IMR-90 (cell line): ENCODE measurements around the gene STK32A. TPM values are rescaled to one million over a fixed set of nuclear protein-coding genes. Genes with fewer than 3 reads are reported as not detected.
A peak's percentile ranks its signal among the peaks of the same experiment; 100 is the strongest.

Source experiments
- ATAC-seq: fragments of 200-7000 bp; cut with Tn5 transposase; 2 replicates; pipeline ENCODE4 v1.9.1; 2020; ENCODE audit warnings: low read depth, mild to moderate bottlenecking, moderate library complexity
- BruUV-seq: library from RNA; stranded (reverse); fragments of 400-500 nt; replicated peaks from 2 replicates; lab custom pipeline; 2021; lab: Mats Ljungman, UMichigan
- CTCF ChIA-PET: fragments of 300-600 bp; formaldehyde crosslinking; extraction: SDS; loops from one replicate; lab custom pipeline; 2021; ENCODE audit warnings: antibody characterized with exemption; lab: Yijun Ruan, JAX
- POLR2A ChIA-PET: fragments of 300-600 bp; sonication (Branson Sonifier 250); formaldehyde crosslinking; loops from one replicate; lab custom pipeline; 2022; ENCODE audit warnings: antibody characterized with exemption; ENCODE audit not compliant: unreplicated experiment; lab: Charles Lee
- DNase-seq: peaks from one replicate; pipeline ENCODE4 v3.0.0; 2013
- H2AFZ ChIP-seq: replicated peaks from 2 replicates; pipeline ENCODE3; 2013; ENCODE audit warnings: low read length, mild to moderate bottlenecking; ENCODE audit not compliant: poor library complexity
- H2AK5ac ChIP-seq: 2 replicates; pipeline ENCODE4 v1.6.1; 2013; ENCODE audit warnings: low read depth, low read length, inconsistent platforms
- H2AK9ac ChIP-seq: replicated peaks from 2 replicates; pipeline ENCODE3; 2013; ENCODE audit warnings: mild to moderate bottlenecking, low read depth, low read length, moderate library complexity; ENCODE audit not compliant: poor library complexity
- H2BK120ac ChIP-seq: 2 replicates; pipeline ENCODE4 v1.6.1; 2013; ENCODE audit warnings: low read depth, low read length, inconsistent platforms
- H2BK15ac ChIP-seq: 3 replicates; pipeline ENCODE4 v1.6.1; 2013; ENCODE audit warnings: low read depth, low read length, inconsistent platforms
- H2BK20ac ChIP-seq: 2 replicates; pipeline ENCODE4 v1.6.1; 2013; ENCODE audit warnings: low read depth, mild to moderate bottlenecking, inconsistent platforms, low read length, moderate library complexity
- H2BK5ac ChIP-seq: 2 replicates; pipeline ENCODE4 v1.6.1; 2013; ENCODE audit warnings: mild to moderate bottlenecking, low read depth, low read length, inconsistent platforms; ENCODE audit not compliant: poor library complexity, severe bottlenecking
- H3K14ac ChIP-seq: replicated peaks from 2 replicates; pipeline ENCODE4 v1.6.1; 2013; ENCODE audit warnings: low read depth, low read length, inconsistent platforms
- H3K18ac ChIP-seq: 2 replicates; pipeline ENCODE4 v1.6.1; 2013; ENCODE audit warnings: low read depth, low read length, control low read depth
- H3K23ac ChIP-seq: 2 replicates; pipeline ENCODE4 v1.6.1; 2013; ENCODE audit warnings: low read depth, low read length, inconsistent platforms
- H3K27ac ChIP-seq: 2 replicates; pipeline ENCODE4 v1.5.1; 2013; ENCODE audit warnings: mild to moderate bottlenecking, control low read depth, low read length; ENCODE audit not compliant: insufficient read depth
- H3K27me3 ChIP-seq: 2 replicates; pipeline ENCODE4 v1.6.1; 2013; ENCODE audit warnings: low read length; ENCODE audit not compliant: control insufficient read depth, insufficient read depth
- H3K36me3 ChIP-seq: 2 replicates; pipeline ENCODE4 v1.6.1; 2013; ENCODE audit warnings: low read length, mixed read lengths; ENCODE audit not compliant: control insufficient read depth, insufficient read depth
- H3K4ac ChIP-seq: 2 replicates; pipeline ENCODE4 v1.6.1; 2013; ENCODE audit warnings: low read depth, low read length, inconsistent platforms
- H3K4me1 ChIP-seq: 2 replicates; pipeline ENCODE4 v1.6.1; 2013; ENCODE audit warnings: low read length, mixed read lengths; ENCODE audit not compliant: control insufficient read depth, insufficient read depth
- H3K4me2 ChIP-seq: 2 replicates; pipeline ENCODE4 v1.6.1; 2013; ENCODE audit warnings: low read depth, mild to moderate bottlenecking, control low read depth, low read length, moderate library complexity
- H3K4me3 ChIP-seq: 2 replicates; pipeline ENCODE4 v1.5.1; 2013; ENCODE audit warnings: low read depth, mild to moderate bottlenecking, control low read depth, low read length, moderate library complexity; ENCODE audit not compliant: insufficient read depth
- H3K56ac ChIP-seq: 2 replicates; pipeline ENCODE4 v1.6.1; 2013; ENCODE audit warnings: low read length, inconsistent platforms; ENCODE audit not compliant: insufficient read depth; ENCODE audit errors: extremely low read depth
- H3K79me1 ChIP-seq, 2 experiments: 2 replicates each; pipeline ENCODE4 v1.6.1; 2013; ENCODE audit warnings: low read length in 2 of 2, inconsistent platforms in 1 of 2, low read depth in 1 of 2
- H3K9ac ChIP-seq: 2 replicates; pipeline ENCODE4 v1.6.1; 2013; ENCODE audit warnings: low read depth, low read length, control low read depth
- H3K9me1 ChIP-seq: 2 replicates; pipeline ENCODE4 v1.6.1; 2013; ENCODE audit warnings: low read length, inconsistent platforms; ENCODE audit not compliant: insufficient read depth
- H3K9me3 ChIP-seq: 2 replicates; pipeline ENCODE4 v1.6.1; 2013; ENCODE audit warnings: low read length; ENCODE audit not compliant: control insufficient read depth, insufficient read depth
- H4K20me1 ChIP-seq: 2 replicates; pipeline ENCODE4 v1.6.1; 2013; ENCODE audit warnings: low read length, inconsistent platforms; ENCODE audit not compliant: insufficient read depth
- H4K5ac ChIP-seq: 2 replicates; pipeline ENCODE4 v1.6.1; 2013; ENCODE audit warnings: mild to moderate bottlenecking, low read depth, low read length, control low read depth
- H4K8ac ChIP-seq, 2 experiments: 2 replicates each; pipeline ENCODE4 v1.6.1; 2013; ENCODE audit warnings: low read depth in 2 of 2, low read length in 2 of 2, control low read depth in 1 of 2, inconsistent platforms in 1 of 2
- H4K91ac ChIP-seq: 2 replicates; pipeline ENCODE4 v1.6.1; 2013; ENCODE audit warnings: low read depth, low read length, inconsistent platforms; ENCODE audit not compliant: insufficient read depth
- CHD1 ChIP-seq: IDR thresholded peaks from 2 replicates; pipeline ENCODE4 v1.6.1; 2012; ENCODE audit warnings: low read depth, low read length, improper control_type of control experiment
- CTCF ChIP-seq: conservative IDR thresholded peaks from 2 replicates; pipeline ENCODE4 v1.5.1; 2012; ENCODE audit warnings: mild to moderate bottlenecking, low read depth, low read length, improper control_type of control experiment
- ELK1 ChIP-seq: fragments of 150-350 bp; IDR thresholded peaks from 2 replicates; pipeline ENCODE4 v1.6.1; 2016; ENCODE audit warnings: low read depth, mild to moderate bottlenecking, low read length, moderate library complexity, borderline replicate concordance
- MAFK ChIP-seq: IDR thresholded peaks from 2 replicates; pipeline ENCODE4 v1.6.1; 2012; ENCODE audit warnings: low read depth, low read length, improper control_type of control experiment
- RAD21 ChIP-seq: IDR thresholded peaks from 2 replicates; pipeline ENCODE4 v1.6.1; 2012; ENCODE audit warnings: low read length, improper control_type of control experiment
- RCOR1 ChIP-seq: IDR thresholded peaks from 2 replicates; pipeline ENCODE4 v1.6.1; 2012; ENCODE audit warnings: mild to moderate bottlenecking, low read length, improper control_type of control experiment; ENCODE audit not compliant: insufficient replicate concordance
- RFX5 ChIP-seq: IDR thresholded peaks from 2 replicates; pipeline ENCODE4 v1.8.0; 2012; ENCODE audit warnings: low read depth, mild to moderate bottlenecking, low read length, moderate library complexity
- SMC3 ChIP-seq: fragments of 150-350 bp; IDR thresholded peaks from 2 replicates; pipeline ENCODE4 v1.6.1; 2016; ENCODE audit warnings: low read depth, mild to moderate bottlenecking, antibody characterized with exemption, low read length, moderate library complexity
- WGBS, 2 experiments: methylation state at CpG; one replicate each; pipeline versions ENCODE4 v1.1.5 to v1.1.7; 2013; ENCODE audit warnings: missing lambda C conversion rate in 2 of 2; ENCODE audit not compliant: insufficient read length in 1 of 2; ENCODE audit errors: extremely low coverage in 2 of 2; 5-methylcytosine and 5-hydroxymethylcytosine counted together
- dilution Hi-C: fragments of 300-500 bp; cut with HindIII; formaldehyde crosslinking; loops from one replicate; pipeline ENCODE4 v1.14.3; 2018; ENCODE audit warnings: low sequenced_read_pairs; ENCODE audit not compliant: unreplicated experiment
- in situ Hi-C: fragments of 300-500 bp; cut with MboI; formaldehyde crosslinking; loops from 3 replicates; pipeline ENCODE4 v1.14.3; 2019; ENCODE audit warnings: low sequenced_read_pairs, inconsistent platforms, mixed read lengths
- intact Hi-C: fragments of 100-400 bp; cut with micrococcal nuclease; formaldehyde crosslinking; loops from 2 replicates; pipeline ENCODE4 v1.10.0; 2022
- polyA plus RNA-seq, 3 experiments: library from polyadenylated mRNA; depleted of rRNA; stranded (reverse); fragments of >200 nt; gene quantifications; 2 replicates each; pipeline ENCODE4 v1.2.3, GENCODE V29; 2012; ENCODE audit warnings: low replicate concordance in 1 of 3
- total RNA-seq: library from RNA; depleted of rRNA; stranded (reverse); fragments of >200 nt; gene quantifications from 2 replicates; pipeline ENCODE4 v1.2.3, GENCODE V29; 2012

STK32A gene
- total and polyA plus RNA-seq, 2 of the 4 experiments (the other 2 are of a cell fraction), result 0.12 to 0.18 TPM

DNA sequence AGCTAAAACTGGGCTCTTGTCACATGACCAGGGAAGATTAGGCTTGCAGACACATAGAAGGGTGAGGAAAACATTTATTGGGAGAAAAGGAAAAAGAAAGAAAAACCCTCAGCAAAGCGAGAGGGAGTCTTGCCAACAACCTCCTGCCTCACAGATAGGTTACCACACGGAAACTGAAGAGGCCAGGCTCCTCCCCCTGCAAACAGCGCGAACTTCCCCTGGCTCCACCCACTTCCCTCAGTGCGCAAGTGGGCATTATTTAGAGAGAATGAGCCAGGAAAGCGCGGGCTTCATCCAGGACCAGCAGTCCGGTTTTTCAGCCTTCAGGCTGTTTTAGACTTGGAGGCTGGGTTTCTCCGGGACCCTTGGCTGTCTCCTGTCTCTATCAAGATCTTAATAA, 70.3 kb downstream of the STK32A start:
- no peaks in the 10 kb centered on the region for H3K9me1 ChIP-seq
- no peaks in the 10 kb centered on the region for H3K36me3 ChIP-seq
- ChIA-PET CTCF (no interaction called here), POLR2A (no interaction called here)
- H3K56ac ChIP-seq, result no peak overlapping the region
- in situ Hi-C loops (no loop called here), intact Hi-C loops (no loop called here), dilution Hi-C loops (no loop called here)
- H4K8ac ChIP-seq, result no peak overlapping the region
- H2AK9ac ChIP-seq, result no peak overlapping the region
- no TSS peak for BruUV-seq
- no CpG with 5 or more reads among the region's 9 CpGs for WGBS, 2 experiments
- no peak for TF ChIP-seq CHD1
- TF ChIP-seq SMC3, result no peak
- no peak for TF ChIP-seq RFX5
- no peak for TF ChIP-seq CTCF
- 0 out of 2 replicates have a peak, but pooled peaks have one; percentile 44 for TF ChIP-seq MAFK
- no peak for TF ChIP-seq RCOR1
- no peak for TF ChIP-seq ELK1
- no peak for TF ChIP-seq RAD21
- no peak overlapping the region for H4K91ac ChIP-seq
- H3K4me1 ChIP-seq, result no peaks in the 10 kb centered on the region; the same call in 1 of the 2 replicates
- H2AFZ ChIP-seq, result no peak overlapping the region
- no peak for ATAC-seq
- no peak overlapping the region for H3K27ac ChIP-seq
- no peak overlapping the region for H3K9ac ChIP-seq
- no peak overlapping the region for H2BK5ac ChIP-seq
- no peak overlapping the region for H3K4me3 ChIP-seq
- H4K5ac ChIP-seq, result no peak overlapping the region
- H3K14ac ChIP-seq, result no peak overlapping the region
- no peak overlapping the region for H2BK120ac ChIP-seq
- H2AK5ac ChIP-seq, result no peak overlapping the region
- H2BK15ac ChIP-seq, result no peak overlapping the region
- no peak for DNase-seq
- H3K9me3 ChIP-seq, result no peaks in the 10 kb centered on the region
- H2BK20ac ChIP-seq, result no peak overlapping the region
- H3K4ac ChIP-seq, result no peak overlapping the region
- H3K4me2 ChIP-seq, result no peak overlapping the region
- H3K18ac ChIP-seq, result no peak overlapping the region
- H3K23ac ChIP-seq, result no peak overlapping the region
- no peaks in the 10 kb centered on the region for H3K79me1 ChIP-seq
- no peaks in the 10 kb centered on the region for H3K27me3 ChIP-seq
- H4K20me1 ChIP-seq, result no peaks in the 10 kb centered on the region
